GM12801 (cell line): ENCODE results near the gene TTC21A.

Source experiments
- CTCF ChIP-seq: IDR thresholded peaks from one replicate; pipeline ENCODE4 v1.5.1; 2011; ENCODE audit warnings: control low read depth; ENCODE audit not compliant: insufficient read length; ENCODE audit errors: extremely low read depth

Gene TTC21A

GRCh38 chr3:39112113-39112512 is 4.6 kb downstream of the TTC21A start:
- no peak for TF ChIP-seq CTCF

GRCh38 chr3:39112535-39112934 is 5.1 kb downstream of the TTC21A start:
- TF ChIP-seq CTCF = no peak

DNA sequence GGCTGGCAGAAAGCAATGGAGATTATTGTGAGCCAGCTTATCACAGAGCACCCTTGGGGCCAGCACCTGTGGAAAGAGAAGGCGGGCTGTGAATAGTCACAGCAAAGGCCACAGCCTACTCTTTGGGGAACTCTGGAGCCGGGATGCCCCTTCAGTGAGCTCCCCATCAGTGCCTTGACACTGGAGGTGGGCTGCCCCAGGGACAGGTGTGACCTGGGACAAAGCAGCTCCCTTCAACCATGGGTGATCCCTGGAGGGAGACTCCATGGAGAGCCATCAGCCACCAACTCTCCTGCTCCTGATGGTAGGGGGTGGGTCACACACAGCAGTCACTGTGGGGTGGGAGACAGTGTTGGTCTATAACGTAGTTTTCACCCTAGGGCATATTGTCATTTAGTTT is 5.8 kb downstream of the TTC21A start:
- TF ChIP-seq CTCF = no peak

- TF ChIP-seq CTCF = no peak
These were observed 7.0 kb downstream of the TTC21A start for GRCh38 chr3:39114456-39114855.

DNA sequence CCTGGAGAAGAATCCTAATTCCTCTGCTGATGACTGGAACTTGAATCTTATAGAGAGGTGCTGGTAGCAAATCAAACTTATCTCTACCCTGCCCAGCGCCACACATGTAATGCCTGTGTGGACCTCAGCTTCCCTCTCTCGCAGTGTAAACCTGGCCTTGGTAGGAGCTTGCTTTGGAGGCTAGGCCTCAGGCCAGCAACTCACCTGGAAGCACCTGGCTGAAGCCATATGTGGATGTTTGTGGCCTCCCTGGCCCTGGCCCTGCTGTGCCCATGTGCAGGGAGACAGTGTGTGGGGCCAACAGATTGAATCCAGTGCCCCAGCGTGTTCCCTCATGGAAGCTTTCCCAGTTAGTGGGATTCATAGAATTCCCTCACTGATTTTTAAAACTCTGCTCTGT is 8.4 kb downstream of the TTC21A start:
- TF ChIP-seq CTCF = no peak

- TF ChIP-seq CTCF = no peak
These were observed 10.6 kb downstream of the TTC21A start for GRCh38 chr3:39118079-39118478.

GRCh38 chr3:39118931-39119660 is 11.6 kb downstream of the TTC21A start:
- no peak for TF ChIP-seq CTCF
